Mammary epithelial cell (primary cell): Measurements from ENCODE around the gene FCN3.

Source experiments
- EZH2 ChIP-seq: IDR thresholded peaks from 2 replicates; pipeline ENCODE4 v1.6.1; 2012; ENCODE audit warnings: low read length, inconsistent platforms, borderline replicate concordance
- TF ChIP-seq, protein P1 (sequence below), 2 donors: IDR thresholded peaks in 1 of 2; conservative IDR thresholded peaks in 1 of 2; 2 replicates each; pipeline ENCODE4 v1.5.1; 2011 to 2012; ENCODE audit warnings: inconsistent platforms in 2 of 2, low read length in 2 of 2, mild to moderate bottlenecking in 2 of 2, control low read depth in 1 of 2, low read depth in 1 of 2; ENCODE audit not compliant: insufficient read depth in 1 of 2; ENCODE audit errors: extremely low read depth in 1 of 2

DNA sequence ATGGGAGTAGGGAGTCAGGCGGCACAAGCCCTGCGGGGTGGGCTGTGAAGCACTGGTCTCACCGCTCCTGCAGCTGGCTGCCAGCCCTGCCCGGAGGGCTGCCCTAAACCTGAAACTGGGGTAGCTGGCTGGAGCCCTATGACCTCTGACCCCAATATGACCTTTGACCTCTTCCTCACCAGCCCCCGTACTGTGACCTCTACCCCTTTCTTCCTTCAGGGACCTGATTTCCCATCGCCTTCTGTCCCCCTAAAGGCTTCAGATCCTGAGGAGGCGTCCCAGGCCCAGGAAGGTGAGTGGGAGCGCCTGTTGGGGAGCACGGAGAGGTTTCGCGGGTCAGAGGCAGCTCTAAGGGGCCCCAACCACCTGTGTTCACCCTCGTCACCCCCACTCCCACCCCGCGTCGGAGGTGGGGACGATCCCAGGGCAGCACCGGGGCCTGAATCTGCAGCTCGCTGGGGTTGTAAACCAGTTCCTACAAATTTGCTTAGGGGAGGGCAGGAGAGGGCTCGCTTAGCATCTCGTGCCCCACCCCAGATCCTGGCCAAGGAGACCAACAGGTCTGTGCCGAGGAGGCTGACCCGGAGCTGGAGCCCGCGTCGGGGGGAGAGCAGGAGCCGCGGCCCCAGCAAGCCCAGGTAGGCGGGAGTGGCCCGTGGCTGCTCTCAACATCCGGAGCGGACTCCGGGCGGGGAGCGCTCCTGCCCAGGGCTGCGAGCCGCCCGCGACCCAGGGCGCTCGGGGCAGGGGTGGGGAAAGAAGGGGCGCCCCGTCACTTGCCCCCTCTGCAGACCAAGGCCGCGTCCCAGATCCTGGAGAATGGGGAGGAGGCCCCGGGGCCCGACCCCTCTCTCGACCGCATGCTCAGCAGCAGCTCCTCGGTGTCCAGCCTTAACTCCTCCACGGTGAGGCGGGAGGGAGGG, 25.5 kb downstream of the FCN3 start:
- TF ChIP-seq, protein P1, sequence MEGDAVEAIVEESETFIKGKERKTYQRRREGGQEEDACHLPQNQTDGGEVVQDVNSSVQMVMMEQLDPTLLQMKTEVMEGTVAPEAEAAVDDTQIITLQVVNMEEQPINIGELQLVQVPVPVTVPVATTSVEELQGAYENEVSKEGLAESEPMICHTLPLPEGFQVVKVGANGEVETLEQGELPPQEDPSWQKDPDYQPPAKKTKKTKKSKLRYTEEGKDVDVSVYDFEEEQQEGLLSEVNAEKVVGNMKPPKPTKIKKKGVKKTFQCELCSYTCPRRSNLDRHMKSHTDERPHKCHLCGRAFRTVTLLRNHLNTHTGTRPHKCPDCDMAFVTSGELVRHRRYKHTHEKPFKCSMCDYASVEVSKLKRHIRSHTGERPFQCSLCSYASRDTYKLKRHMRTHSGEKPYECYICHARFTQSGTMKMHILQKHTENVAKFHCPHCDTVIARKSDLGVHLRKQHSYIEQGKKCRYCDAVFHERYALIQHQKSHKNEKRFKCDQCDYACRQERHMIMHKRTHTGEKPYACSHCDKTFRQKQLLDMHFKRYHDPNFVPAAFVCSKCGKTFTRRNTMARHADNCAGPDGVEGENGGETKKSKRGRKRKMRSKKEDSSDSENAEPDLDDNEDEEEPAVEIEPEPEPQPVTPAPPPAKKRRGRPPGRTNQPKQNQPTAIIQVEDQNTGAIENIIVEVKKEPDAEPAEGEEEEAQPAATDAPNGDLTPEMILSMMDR (conservative IDR thresholded peaks at IDR 0.05 in 1 of 2, IDR thresholded peaks at IDR 0.05 in 1 of 2; ENCODE audit: extremely low read depth in 1 of 2, insufficient read depth in 1 of 2, low read depth in 1 of 2, low read length in 2 of 2), result no peak
- TF ChIP-seq EZH2, result no peak
